HG03097 (cell line): ENCODE results near the gene SYNPO.

Source experiments
- ATAC-seq: cut with Tn5 transposase; IDR thresholded peaks from one replicate; pipeline ENCODE4 v1.9.1; 2021; ENCODE audit not compliant: unreplicated experiment, low FRiP score

SYNPO gene

GRCh38 chr5:150638488-150639376 lies 1.7 kb upstream of the SYNPO start:
- ATAC-seq = no peak

- no peak for ATAC-seq
These were observed 1.1 kb upstream of the SYNPO start for GRCh38 chr5:150639377-150639692.

GRCh38 chr5:150639751-150640150 lies 709 bp upstream of the SYNPO start:
- ATAC-seq = no peak

GRCh38 chr5:150641006-150641570 lies 628 bp downstream of the SYNPO start:
- no peak for ATAC-seq

GRCh38 chr5:150641824-150642566 lies 1.5 kb downstream of the SYNPO start:
- ATAC-seq = no peak

GRCh38 chr5:150642567-150642927 lies 2.1 kb downstream of the SYNPO start:
- ATAC-seq = no peak

- ATAC-seq = no peak
These were observed 2.7 kb downstream of the SYNPO start for GRCh38 chr5:150642991-150643710.

GRCh38 chr5:150644058-150644457 lies 3.6 kb downstream of the SYNPO start:
- no peak for ATAC-seq

- ATAC-seq = no peak
These were observed 4.1 kb downstream of the SYNPO start for GRCh38 chr5:150644514-150644913.

- ATAC-seq = no peak
These were observed 4.7 kb downstream of the SYNPO start for GRCh38 chr5:150645070-150645700.

- ATAC-seq = no peak
These were observed 7.1 kb downstream of the SYNPO start for GRCh38 chr5:150647275-150648251.

GRCh38 chr5:150648294-150649107 lies 8.0 kb downstream of the SYNPO start:
- ATAC-seq = no peak

- ATAC-seq = no peak
These were observed 8.9 kb downstream of the SYNPO start for GRCh38 chr5:150649108-150650020.

GRCh38 chr5:150650021-150651006 lies 9.9 kb downstream of the SYNPO start:
- ATAC-seq = no peak

GRCh38 chr5:150651382-150651781 lies 10.9 kb downstream of the SYNPO start:
- no peak for ATAC-seq

GRCh38 chr5:150651924-150652671 lies 11.6 kb downstream of the SYNPO start:
- ATAC-seq = no peak
